ENCODE results near the gene APOC3.

APOC3 gene

GRCh38 chr11:116825854-116826750, 3.6 kb upstream of the APOC3 start:
- TF ChIP-seq CTCF (IDR thresholded peaks at IDR 0.05; ENCODE audit: borderline replicate concordance, insufficient read depth, low read depth, low read length), result no peak
- H3K4me3 ChIP-seq (ENCODE audit: low read depth, low read length), result no peak overlapping the region

GRCh38 chr11:116826751-116827431, 2.8 kb upstream of the APOC3 start:
- no peak overlapping the region for H3K4me3 ChIP-seq (ENCODE audit: low read depth, low read length)
- no peak for TF ChIP-seq CTCF (IDR thresholded peaks at IDR 0.05; ENCODE audit: borderline replicate concordance, insufficient read depth, low read depth, low read length)

DNA sequence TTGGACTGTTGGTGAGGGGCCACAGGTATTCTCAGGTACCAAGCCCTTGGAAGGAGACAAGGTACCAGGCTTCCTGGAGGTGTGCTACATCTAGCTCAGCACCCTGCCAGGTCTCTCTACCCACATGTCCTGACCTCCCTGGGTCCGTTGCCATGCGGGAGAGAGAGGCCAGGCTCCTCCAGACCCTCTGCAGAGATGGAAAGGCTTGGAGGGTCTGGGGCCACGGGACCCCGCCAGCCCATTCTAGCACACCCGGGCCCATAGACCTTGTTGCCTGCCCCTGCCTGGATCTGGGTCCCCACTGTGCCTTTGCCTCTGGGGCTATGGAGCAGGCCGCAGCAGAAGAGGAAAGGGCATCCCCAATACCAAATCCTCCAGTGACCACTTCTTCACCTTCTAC, 2.2 kb upstream of the APOC3 start:
- TF ChIP-seq CTCF (IDR thresholded peaks at IDR 0.05; ENCODE audit: borderline replicate concordance, insufficient read depth, low read depth, low read length), result no peak
- no peak overlapping the region for H3K4me3 ChIP-seq (ENCODE audit: low read depth, low read length)

GRCh38 chr11:116828632-116829524, 829 bp upstream of the APOC3 start:
- H3K4me3 ChIP-seq (ENCODE audit: low read depth, low read length), result no peak overlapping the region
- no peak for TF ChIP-seq CTCF (IDR thresholded peaks at IDR 0.05; ENCODE audit: borderline replicate concordance, insufficient read depth, low read depth, low read length)

DNA sequence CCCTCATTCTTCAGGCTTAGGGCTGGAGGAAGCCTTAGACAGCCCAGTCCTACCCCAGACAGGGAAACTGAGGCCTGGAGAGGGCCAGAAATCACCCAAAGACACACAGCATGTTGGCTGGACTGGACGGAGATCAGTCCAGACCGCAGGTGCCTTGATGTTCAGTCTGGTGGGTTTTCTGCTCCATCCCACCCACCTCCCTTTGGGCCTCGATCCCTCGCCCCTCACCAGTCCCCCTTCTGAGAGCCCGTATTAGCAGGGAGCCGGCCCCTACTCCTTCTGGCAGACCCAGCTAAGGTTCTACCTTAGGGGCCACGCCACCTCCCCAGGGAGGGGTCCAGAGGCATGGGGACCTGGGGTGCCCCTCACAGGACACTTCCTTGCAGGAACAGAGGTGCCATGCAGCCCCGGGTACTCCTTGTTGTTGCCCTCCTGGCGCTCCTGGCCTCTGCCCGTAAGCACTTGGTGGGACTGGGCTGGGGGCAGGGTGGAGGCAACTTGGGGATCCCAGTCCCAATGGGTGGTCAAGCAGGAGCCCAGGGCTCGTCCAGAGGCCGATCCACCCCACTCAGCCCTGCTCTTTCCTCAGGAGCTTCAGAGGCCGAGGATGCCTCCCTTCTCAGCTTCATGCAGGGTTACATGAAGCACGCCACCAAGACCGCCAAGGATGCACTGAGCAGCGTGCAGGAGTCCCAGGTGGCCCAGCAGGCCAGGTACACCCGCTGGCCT, 641 bp downstream of the APOC3 start:
- no peak for TF ChIP-seq CTCF (IDR thresholded peaks at IDR 0.05; ENCODE audit: borderline replicate concordance, insufficient read depth, low read depth, low read length)
- no peak overlapping the region for H3K4me3 ChIP-seq (ENCODE audit: low read depth, low read length)

- H3K4me3 ChIP-seq (ENCODE audit: low read depth, low read length), result no peak overlapping the region
- no peak for TF ChIP-seq CTCF (IDR thresholded peaks at IDR 0.05; ENCODE audit: borderline replicate concordance, insufficient read depth, low read depth, low read length)
Measured at GRCh38 chr11:116831790-116832349, 2.2 kb downstream of the APOC3 start.
